Astrocyte (in vitro differentiated cells and primary cell): Measurements from ENCODE around the gene UBASH3A. TPM values are rescaled to one million over a fixed set of nuclear protein-coding genes. Genes with fewer than 3 reads are reported as not detected.

Source experiments
- total RNA-seq: library from RNA; stranded (reverse); gene quantifications from 2 replicates; pipeline ENCODE4 v1.2.1, GENCODE V29; 2021

UBASH3A gene
- total RNA-seq, 1 donor from 2014 or later: not detected

Other genes starting within 250 kb of the UBASH3A start
- gene ABCG1, start 184.8 kb upstream of the UBASH3A start, total RNA-seq: 1.3 and 1.9 TPM in 2 replicates
- 0.84 TPM in 1 of 2 replicates, not detected in the other for gene TFF3, start 88.5 kb upstream of the UBASH3A start, total RNA-seq
- not detected in 2 replicates for gene TFF2, start 52.9 kb upstream of the UBASH3A start, total RNA-seq
- not detected in 2 replicates for gene TFF1, start 37.4 kb upstream of the UBASH3A start, total RNA-seq
- not detected in 2 replicates for gene TMPRSS3, start 7.8 kb upstream of the UBASH3A start, total RNA-seq
- gene RSPH1, start 92.3 kb downstream of the UBASH3A start, total RNA-seq: 0.43 TPM in 1 of 2 replicates, not detected in the other
- gene SLC37A1, start 110.0 kb downstream of the UBASH3A start, total RNA-seq: 5.8 and 6.9 TPM in 2 replicates
- 6.2 and 7.8 TPM in 2 replicates for gene PDE9A, start 249.7 kb downstream of the UBASH3A start, total RNA-seq